Thymus (tissue), 11 donors: ENCODE data around the gene CCDC38. TPM values are rescaled to one million over a fixed set of nuclear protein-coding genes. Genes with fewer than 3 reads are reported as not detected.

ENCODE experiments used
- DNase-seq, 9 donors: peaks; one replicate each; pipeline ENCODE4 v3.0.0-alpha.2; 2013; ENCODE audit warnings: low spot score in 9 of 9, low read depth in 6 of 9, missing footprints in 1 of 9
- H3K27ac ChIP-seq, 2 donors: one replicate each; pipeline ENCODE4 v1.5.1; 2013; ENCODE audit warnings: control low read depth in 1 of 2, low read depth in 1 of 2, low read length in 1 of 2, mild to moderate bottlenecking in 1 of 2, moderate library complexity in 1 of 2
- H3K27me3 ChIP-seq, 2 donors: one replicate each; pipeline ENCODE4 v1.5.1; 2013; ENCODE audit warnings: low read length in 1 of 2; ENCODE audit not compliant: control insufficient read depth in 2 of 2, insufficient read depth in 1 of 2
- H3K36me3 ChIP-seq, 2 donors: one replicate each; pipeline ENCODE4 v1.5.1; 2013; ENCODE audit warnings: low read length in 1 of 2, mild to moderate bottlenecking in 1 of 2, moderate library complexity in 1 of 2; ENCODE audit not compliant: control insufficient read depth in 2 of 2, insufficient read depth in 2 of 2
- H3K4me1 ChIP-seq, 2 donors: one replicate each; pipeline ENCODE4 v1.5.1; 2013; ENCODE audit warnings: low read length in 2 of 2; ENCODE audit not compliant: control insufficient read depth in 2 of 2, insufficient read depth in 2 of 2
- H3K4me3 ChIP-seq, 2 donors: one replicate each; pipeline ENCODE4 v1.5.1; 2013; ENCODE audit warnings: low read length in 2 of 2, control low read depth in 1 of 2, mild to moderate bottlenecking in 1 of 2
- H3K9me3 ChIP-seq, 2 donors: one replicate each; pipeline ENCODE4 v1.5.1; 2013; ENCODE audit warnings: low read length in 1 of 2, mild to moderate bottlenecking in 1 of 2; ENCODE audit not compliant: control insufficient read depth in 2 of 2, insufficient read depth in 1 of 2
- WGBS: extraction: QIAGEN DNeasy Blood & Tissue Kit; methylation state at CpG from one replicate; pipeline ENCODE4 v1.1.7; 2013; 5-methylcytosine and 5-hydroxymethylcytosine counted together
- polyA plus RNA-seq: library from polyadenylated mRNA; stranded (reverse); fragments of 200-250 nt; gene quantifications from one replicate; pipeline ENCODE4 v1.2.3, GENCODE V29; 2013
- total RNA-seq: library from RNA; stranded (reverse); fragments of 120-200 nt; gene quantifications from one replicate; pipeline ENCODE4 v1.2.4, GENCODE V29; 2013
- donor health status: healthy.

The CCDC38 gene
- total and polyA plus RNA-seq, 2 donors: 0.05 to 0.07 TPM

DNA sequence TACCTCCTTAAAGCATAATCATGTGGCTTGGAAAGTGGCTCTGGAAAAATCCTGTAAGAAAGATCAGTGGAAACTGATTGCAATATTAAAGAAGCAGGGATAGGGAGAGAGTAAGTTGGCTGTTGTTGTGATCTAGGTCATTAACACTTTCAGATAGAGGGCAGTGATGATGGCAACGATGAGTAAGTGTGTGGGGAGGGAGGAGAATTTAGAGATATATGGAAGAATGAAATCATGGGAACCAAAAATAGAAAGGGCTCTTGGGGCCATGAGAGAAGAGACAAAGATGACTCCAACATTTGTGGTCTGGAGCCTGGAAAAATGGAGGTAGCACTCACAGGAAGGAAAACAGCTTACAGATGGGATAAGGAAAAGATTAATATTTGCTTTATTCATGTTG is 60.3 kb downstream of the CCDC38 start:
- no peak for DNase-seq
- WGBS: 75% methylated on average over 1 of the region's 1 CpG
- H3K4me1 ChIP-seq: no peaks in the 10 kb centered on the region
- no peaks in the 10 kb centered on the region for H3K36me3 ChIP-seq
- H3K9me3 ChIP-seq: peaks cover 0 to 1% of the 10 kb centered on the region in 2 donors
- no peak overlapping the region for H3K4me3 ChIP-seq
- H3K27ac ChIP-seq: no peak overlapping the region
- no peaks in the 10 kb centered on the region for H3K27me3 ChIP-seq

DNA sequence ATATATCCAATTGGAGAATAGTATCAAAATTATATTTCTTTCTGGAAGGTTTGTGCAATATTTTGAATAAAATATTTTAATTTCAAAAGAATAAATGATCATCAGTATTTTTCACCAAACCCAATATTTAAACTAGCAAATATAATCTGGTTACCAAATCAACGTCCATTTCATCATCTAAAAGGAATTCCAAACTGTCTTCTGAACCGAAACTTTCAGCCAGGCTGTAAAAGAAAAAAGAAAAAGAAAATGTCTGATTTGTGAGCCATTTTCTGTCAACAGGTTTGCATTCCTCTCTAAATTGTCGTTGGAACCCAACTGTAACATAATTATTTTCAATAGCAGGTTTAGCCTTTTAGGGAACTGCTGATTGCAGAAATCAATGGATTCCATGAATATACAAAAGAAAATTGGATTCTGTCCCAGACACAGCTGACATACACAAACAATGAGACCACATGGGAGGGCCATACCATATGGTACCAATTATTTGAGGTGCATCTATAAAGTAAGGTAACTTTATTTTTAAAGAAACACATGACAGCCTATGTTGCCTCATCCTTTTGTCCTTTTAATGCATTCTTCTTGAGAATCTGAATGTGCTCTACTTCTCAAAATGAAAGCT is 61.0 kb downstream of the CCDC38 start:
- H3K36me3 ChIP-seq: no peaks in the 10 kb centered on the region
- no peak overlapping the region for H3K4me3 ChIP-seq
- peaks cover 0 to 1% of the 10 kb centered on the region in 2 donors for H3K9me3 ChIP-seq
- H3K4me1 ChIP-seq: no peaks in the 10 kb centered on the region
- H3K27me3 ChIP-seq: no peaks in the 10 kb centered on the region
- no peak for DNase-seq
- no peak overlapping the region for H3K27ac ChIP-seq
- 96% methylated on average over 3 of the region's 3 CpGs for WGBS

DNA sequence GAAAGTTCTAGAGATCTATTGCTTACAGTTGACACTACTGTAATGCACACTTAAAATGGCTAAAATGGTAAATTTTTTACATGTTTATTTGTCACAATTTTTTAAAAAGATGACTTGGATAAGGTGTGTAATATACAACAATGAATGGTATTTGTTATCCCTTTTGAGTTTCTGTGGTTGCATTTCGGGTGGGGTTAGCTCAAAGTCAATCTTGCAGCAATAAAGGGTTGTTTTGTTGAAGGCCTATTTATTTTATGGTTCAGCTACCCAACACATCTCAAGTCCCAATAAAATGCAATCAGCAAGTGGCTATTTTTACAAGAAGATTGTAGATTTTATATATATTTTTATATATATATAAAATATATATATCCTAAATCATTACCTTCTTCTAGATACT is 61.5 kb downstream of the CCDC38 start:
- H3K27me3 ChIP-seq: no peaks in the 10 kb centered on the region
- H3K9me3 ChIP-seq: peaks cover 0 to 1% of the 10 kb centered on the region in 2 donors
- H3K4me1 ChIP-seq: no peaks in the 10 kb centered on the region
- H3K4me3 ChIP-seq: no peak overlapping the region
- DNase-seq: no peak
- no peaks in the 10 kb centered on the region for H3K36me3 ChIP-seq
- H3K27ac ChIP-seq: no peak overlapping the region
- whole genome bisulfite sequencing: 92% methylated on average over 1 of the region's 1 CpG

DNA sequence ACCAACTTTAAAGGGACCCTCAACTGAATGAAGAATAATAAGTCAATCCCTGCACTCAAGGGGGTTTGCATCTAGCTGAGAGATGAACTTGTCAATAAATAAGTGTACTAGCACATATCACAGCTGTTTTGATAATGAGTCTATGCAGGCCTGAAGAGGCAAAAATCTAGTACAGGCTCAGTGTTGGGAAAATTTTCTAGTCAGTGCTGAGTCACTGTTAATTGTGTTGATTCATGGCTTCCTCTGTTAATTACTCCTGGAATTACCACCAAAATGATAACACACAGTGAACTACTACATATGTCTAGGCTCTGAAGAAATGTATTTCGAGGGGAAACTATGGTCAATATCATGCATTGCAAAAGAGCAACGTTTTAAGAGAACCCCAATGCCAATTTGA is 64.8 kb downstream of the CCDC38 start:
- Histone ChIP-seq H3K27ac (no peak overlapping the region), H3K4me1 (no peaks in the 10 kb centered on the region), H3K36me3 (no peaks in the 10 kb centered on the region), H3K9me3 (no peaks in the 10 kb centered on the region), H3K4me3 (no peak overlapping the region), H3K27me3 (no peaks in the 10 kb centered on the region)
- 95% methylated on average over 2 of the region's 2 CpGs for WGBS
- DNase-seq: no peak

DNA sequence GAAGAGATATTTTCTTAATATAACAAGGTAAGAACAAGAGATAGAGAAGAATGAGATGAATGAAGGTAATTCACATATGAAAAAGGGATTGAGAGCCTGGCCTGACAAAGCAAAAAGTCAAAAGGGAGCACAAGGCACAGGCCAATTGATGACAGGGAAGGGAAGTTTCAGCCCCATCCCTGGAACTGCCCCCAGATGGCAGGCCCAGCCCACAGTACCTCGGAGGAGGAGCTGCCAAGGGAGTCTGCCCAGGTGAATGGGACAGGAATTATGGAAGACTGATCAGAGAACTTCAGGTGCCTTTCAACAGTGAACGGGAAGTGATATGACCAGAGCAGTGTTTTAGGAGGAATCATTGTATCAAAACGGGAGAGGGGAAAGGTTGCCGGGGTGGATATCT is 68.0 kb downstream of the CCDC38 start:
- Histone ChIP-seq H3K4me1 (no peaks in the 10 kb centered on the region), H3K27ac (no peak overlapping the region), H3K4me3 (no peak overlapping the region), H3K36me3 (peaks cover 0 to 3% of the 10 kb centered on the region in 2 donors), H3K9me3 (no peaks in the 10 kb centered on the region), H3K27me3 (no peaks in the 10 kb centered on the region)
- WGBS: 95% methylated on average over 4 of the region's 4 CpGs
- no peak for DNase-seq

DNA sequence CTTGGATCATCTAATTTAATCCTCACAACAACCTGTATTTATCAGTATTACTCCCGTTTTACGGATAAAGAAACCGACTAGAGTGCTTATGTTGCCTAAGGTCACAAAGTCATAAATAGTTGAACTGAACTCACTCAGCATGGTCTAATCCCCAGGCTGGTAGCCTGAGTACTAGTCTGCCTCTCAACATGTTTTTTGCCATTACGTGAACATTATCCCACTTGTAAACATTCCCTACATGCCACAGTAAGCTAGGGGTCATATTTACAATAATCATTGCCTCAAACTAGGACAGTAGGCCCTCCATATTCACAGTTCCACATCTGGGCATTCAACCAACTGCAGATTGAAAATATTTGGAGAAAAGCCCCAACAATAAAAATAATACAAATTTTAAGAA is 71.5 kb downstream of the CCDC38 start:
- Histone ChIP-seq H3K4me3 (no peak overlapping the region), H3K9me3 (no peaks in the 10 kb centered on the region), H3K27ac (no peak overlapping the region), H3K27me3 (no peaks in the 10 kb centered on the region), H3K4me1 (no peaks in the 10 kb centered on the region), H3K36me3 (peaks cover 0 to 22% of the 10 kb centered on the region in 2 donors)
- DNase-seq: no peak
- WGBS: over 99% methylated on average over 4 of the region's 4 CpGs

DNA sequence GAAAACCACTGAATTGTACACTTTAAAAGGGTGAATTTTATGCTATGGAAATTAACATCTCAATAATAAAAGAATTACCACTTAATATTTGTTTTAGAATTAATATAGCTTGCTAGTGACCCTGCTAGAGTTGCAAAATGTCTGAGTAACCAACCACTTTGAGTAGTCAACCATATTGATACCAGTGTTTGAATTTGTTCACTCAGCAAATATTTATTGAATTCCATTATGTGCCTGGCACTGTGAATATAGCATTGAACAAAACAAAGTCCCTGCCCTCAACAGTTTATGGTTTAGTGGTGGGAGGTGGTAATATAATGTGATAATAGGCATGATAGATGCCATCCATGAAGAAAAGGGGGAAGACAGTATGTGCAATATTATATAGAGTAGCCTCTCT is 79.1 kb downstream of the CCDC38 start:
- Histone ChIP-seq H3K36me3 (peaks cover 4 to 47% of the 10 kb centered on the region in 2 donors), H3K4me3 (no peak overlapping the region), H3K9me3 (no peaks in the 10 kb centered on the region), H3K27me3 (peaks cover 0 to 3% of the 10 kb centered on the region in 2 donors), H3K4me1 (peaks cover 7 to 12% of the 10 kb centered on the region in 2 donors), H3K27ac (no peak overlapping the region)
- DNase-seq: no peak

DNA sequence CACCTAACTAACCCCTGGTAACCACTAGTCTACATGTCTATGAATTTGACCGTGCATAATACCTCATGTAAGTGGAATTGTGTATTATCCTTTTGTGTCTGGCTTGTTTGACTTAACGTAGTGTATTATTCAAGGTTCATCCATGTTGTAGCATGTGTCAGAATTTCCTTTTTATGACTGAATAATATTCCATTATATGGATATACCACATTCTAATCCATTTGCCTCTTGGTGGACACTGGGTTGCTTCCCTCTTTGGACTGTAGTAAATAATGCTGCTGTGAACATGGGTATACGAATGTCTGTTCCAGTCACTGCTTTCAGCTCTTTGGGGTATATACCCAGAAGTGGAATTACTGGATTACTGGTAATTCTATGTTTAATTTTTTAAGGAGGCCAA is 80.4 kb downstream of the CCDC38 start:
- H3K36me3 ChIP-seq: peaks cover 4 to 37% of the 10 kb centered on the region in 2 donors
- no peaks in the 10 kb centered on the region for H3K9me3 ChIP-seq
- no peak overlapping the region for H3K27ac ChIP-seq
- DNase-seq: no peak
- H3K27me3 ChIP-seq: peaks cover 5 to 15% of the 10 kb centered on the region in 2 donors
- WGBS: 97% methylated on average over 3 of the region's 3 CpGs
- H3K4me3 ChIP-seq: no peak overlapping the region
- peaks cover 14 to 15% of the 10 kb centered on the region in 2 donors for H3K4me1 ChIP-seq

DNA sequence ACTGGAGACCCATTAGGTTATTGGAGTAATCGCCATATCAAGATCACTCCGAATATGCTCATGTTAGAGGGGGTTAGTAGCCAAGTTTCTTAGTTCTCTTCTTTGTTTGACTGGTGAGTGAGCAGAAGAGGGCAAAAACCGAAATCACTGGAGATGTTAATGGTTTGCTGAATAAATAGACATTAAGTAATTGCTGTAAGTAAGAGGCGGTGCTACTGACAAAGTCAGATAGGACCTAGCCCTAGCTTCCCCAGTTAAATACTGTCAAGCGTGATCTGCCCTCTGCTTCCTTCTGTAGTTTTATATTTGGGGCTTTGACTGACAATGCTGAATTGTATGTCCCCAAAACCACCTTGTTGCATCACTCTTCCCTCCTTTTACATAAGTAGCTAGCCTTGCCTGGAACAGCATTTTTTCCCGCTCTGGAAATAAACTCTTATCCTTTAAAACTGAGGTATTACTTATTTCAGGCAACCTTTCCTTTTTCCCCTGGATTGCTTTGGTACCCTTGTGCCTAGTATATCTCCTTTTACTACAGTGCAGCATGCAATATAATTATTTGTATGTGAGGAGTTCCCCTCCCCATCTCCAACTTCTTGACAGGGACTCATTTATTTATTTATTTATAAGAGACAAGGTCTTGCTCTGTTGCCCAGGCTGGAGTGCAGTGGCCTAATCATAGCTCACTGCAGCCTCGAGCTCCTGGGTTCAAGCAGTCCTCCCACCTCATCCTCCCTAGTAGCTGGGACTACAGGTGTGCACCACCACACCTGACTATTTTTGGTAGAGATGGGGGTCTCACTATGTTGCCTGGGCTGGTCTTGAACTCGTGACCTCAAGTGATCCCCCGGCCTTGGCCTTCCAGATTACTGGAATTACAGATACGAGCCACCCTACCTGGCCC is 82.2 kb downstream of the CCDC38 start:
- Histone ChIP-seq H3K4me1 (peaks cover 14 to 15% of the 10 kb centered on the region in 2 donors), H3K27ac (no peak overlapping the region), H3K36me3 (peaks cover 4 to 33% of the 10 kb centered on the region in 2 donors), H3K27me3 (peaks cover 5 to 20% of the 10 kb centered on the region in 2 donors), H3K4me3 (peak overlapping the region; percentile 76 to 87), H3K9me3 (no peaks in the 10 kb centered on the region)
- 84% methylated on average over 10 of the region's 10 CpGs for WGBS
- DNase-seq: peak in 2 of 9 donors; percentile 2 to 9
